Keratinocyte (primary cell): ENCODE measurements around the gene DGLUCY. TPM values are rescaled to one million over a fixed set of nuclear protein-coding genes. Genes with fewer than 3 reads are reported as not detected.

Experiments
- DNase-seq: peaks from one replicate; pipeline ENCODE4 v3.0.0-alpha.2; 2011; ENCODE audit warnings: low read depth, missing footprints, low spot score
- FAIRE-seq: peaks from 2 replicates; lab custom pipeline; 2011; peaks lifted over from hg19 to GRCh38; lab: Jason Lieb, UNC
- H2AFZ ChIP-seq: 2 replicates; pipeline ENCODE4 v1.6.0; 2012; ENCODE audit warnings: low read length, control low read depth, inconsistent platforms; ENCODE audit not compliant: control insufficient read depth
- H3K27ac ChIP-seq: 2 replicates; pipeline ENCODE4 v1.5.1; 2011; ENCODE audit warnings: low read length; ENCODE audit not compliant: control insufficient read depth, insufficient read depth
- H3K27me3 ChIP-seq: 3 replicates; pipeline ENCODE4 v1.6.0; 2011; ENCODE audit warnings: low read length; ENCODE audit not compliant: control insufficient read depth, insufficient read depth; ENCODE audit errors: extremely low read depth
- H3K36me3 ChIP-seq, 2 experiments: 2 replicates in 1 of 2; 3 replicates in 1 of 2; pipeline ENCODE4 v1.5.1; 2011; ENCODE audit warnings: low read length in 2 of 2, mild to moderate bottlenecking in 1 of 2; ENCODE audit not compliant: control insufficient read depth in 2 of 2, insufficient read depth in 2 of 2; ENCODE audit errors: extremely low read depth in 1 of 2
- H3K4me1 ChIP-seq: 3 replicates; pipeline ENCODE4 v1.5.1; 2011; ENCODE audit warnings: low read length; ENCODE audit not compliant: control insufficient read depth, insufficient read depth; ENCODE audit errors: extremely low read depth
- H3K4me2 ChIP-seq: 3 replicates; pipeline ENCODE4 v1.6.0; 2011; ENCODE audit warnings: low read depth, low read length; ENCODE audit not compliant: control insufficient read depth, insufficient read depth; ENCODE audit errors: extremely low read depth
- H3K4me3 ChIP-seq, 3 experiments: fragments of 200-600 bp in 1 of 3; sonication (generic) in 1 of 3; 2 replicates in 2 of 3; 3 replicates in 1 of 3; pipeline ENCODE4 v1.5.1; 2011 to 2016; ENCODE audit warnings: low read length in 3 of 3, mild to moderate bottlenecking in 3 of 3, control low read depth in 2 of 3, inconsistent platforms in 1 of 3, low read depth in 1 of 3, mixed read lengths in 1 of 3, mixed run types in 1 of 3, moderate library complexity in 1 of 3; ENCODE audit not compliant: control insufficient read depth in 2 of 3, insufficient read depth in 2 of 3; ENCODE audit errors: extremely low read depth in 1 of 3
- H3K79me2 ChIP-seq: 2 replicates; pipeline ENCODE4 v1.6.0; 2012; ENCODE audit warnings: low read length; ENCODE audit not compliant: control insufficient read depth, insufficient read depth
- H3K9ac ChIP-seq: 3 replicates; pipeline ENCODE4 v1.6.0; 2011; ENCODE audit warnings: low read length; ENCODE audit not compliant: control insufficient read depth, insufficient read depth; ENCODE audit errors: extremely low read depth
- H3K9me1 ChIP-seq: 3 replicates; pipeline ENCODE4 v1.6.0; 2011; ENCODE audit warnings: low read length; ENCODE audit not compliant: control insufficient read depth, insufficient read depth; ENCODE audit errors: extremely low read depth
- H3K9me3 ChIP-seq: 2 replicates; pipeline ENCODE4 v1.5.1; 2012; ENCODE audit warnings: low read depth, low read length; ENCODE audit not compliant: control insufficient read depth
- H4K20me1 ChIP-seq: 3 replicates; pipeline ENCODE4 v1.6.0; 2011; ENCODE audit warnings: low read length; ENCODE audit not compliant: control insufficient read depth, insufficient read depth; ENCODE audit errors: extremely low read depth
- EZH2 ChIP-seq: IDR thresholded peaks from one replicate; pipeline ENCODE4 v1.6.1; 2012; ENCODE audit warnings: inconsistent platforms, mild to moderate bottlenecking, low read length, moderate library complexity
- dilution Hi-C: fragments of 300-500 bp; cut with MboI; formaldehyde crosslinking; loops from one replicate; pipeline ENCODE4 v1.7.0; 2020; ENCODE audit warnings: low sequenced_read_pairs; ENCODE audit not compliant: extremely low pct_ligation_motif_present
- polyA plus RNA-seq, 5 experiments: library from polyadenylated mRNA; depleted of rRNA in 3 of 5; stranded (reverse) in 3 of 5; stranded (forward) in 1 of 5; unstranded in 1 of 5; fragments of >200 nt; gene quantifications; 1 replicate in 1 of 5; 2 replicates in 3 of 5; 3 replicates in 1 of 5; pipeline versions ENCODE4 v1.2.1 to v1.2.3, GENCODE V29; 2011 to 2012; ENCODE audit warnings: missing spikeins in 2 of 5, low read depth in 1 of 5, low replicate concordance in 1 of 5
- TF ChIP-seq, protein P1 (sequence below), 3 experiments: IDR thresholded peaks in 1 of 3; conservative IDR thresholded peaks in 1 of 3; optimal IDR thresholded peaks in 1 of 3; 2 replicates in 2 of 3; 3 replicates in 1 of 3; pipeline versions ENCODE3 to v1.5.1; 2011; ENCODE audit warnings: low read length in 3 of 3, mild to moderate bottlenecking in 3 of 3, moderate library complexity in 2 of 3, control low read depth in 1 of 3, inconsistent platforms in 1 of 3; ENCODE audit not compliant: insufficient read depth in 2 of 3; ENCODE audit errors: extremely low read depth in 1 of 3

The DGLUCY gene
- polyA plus RNA-seq, 1 donor (not counting 4 experiments of a cell fraction or from before 2014, with no cell fraction given) = 19.4 TPM

- Histone ChIP-seq H3K4me1 (peaks cover 11% of the 10 kb centered on the region), H2AFZ (no peak overlapping the region)
- TF ChIP-seq, protein P1, sequence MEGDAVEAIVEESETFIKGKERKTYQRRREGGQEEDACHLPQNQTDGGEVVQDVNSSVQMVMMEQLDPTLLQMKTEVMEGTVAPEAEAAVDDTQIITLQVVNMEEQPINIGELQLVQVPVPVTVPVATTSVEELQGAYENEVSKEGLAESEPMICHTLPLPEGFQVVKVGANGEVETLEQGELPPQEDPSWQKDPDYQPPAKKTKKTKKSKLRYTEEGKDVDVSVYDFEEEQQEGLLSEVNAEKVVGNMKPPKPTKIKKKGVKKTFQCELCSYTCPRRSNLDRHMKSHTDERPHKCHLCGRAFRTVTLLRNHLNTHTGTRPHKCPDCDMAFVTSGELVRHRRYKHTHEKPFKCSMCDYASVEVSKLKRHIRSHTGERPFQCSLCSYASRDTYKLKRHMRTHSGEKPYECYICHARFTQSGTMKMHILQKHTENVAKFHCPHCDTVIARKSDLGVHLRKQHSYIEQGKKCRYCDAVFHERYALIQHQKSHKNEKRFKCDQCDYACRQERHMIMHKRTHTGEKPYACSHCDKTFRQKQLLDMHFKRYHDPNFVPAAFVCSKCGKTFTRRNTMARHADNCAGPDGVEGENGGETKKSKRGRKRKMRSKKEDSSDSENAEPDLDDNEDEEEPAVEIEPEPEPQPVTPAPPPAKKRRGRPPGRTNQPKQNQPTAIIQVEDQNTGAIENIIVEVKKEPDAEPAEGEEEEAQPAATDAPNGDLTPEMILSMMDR (optimal IDR thresholded peaks at IDR 0.05 in 1 of 3, IDR thresholded peaks at IDR 0.05 in 1 of 3, conservative IDR thresholded peaks at IDR 0.05 in 1 of 3; ENCODE audit: extremely low read depth in 1 of 3, insufficient read depth in 2 of 3, low read length in 3 of 3) = no peak
- TF ChIP-seq EZH2 = no peak
Observed at GRCh38 chr14:91270188-91270587, 156.3 kb downstream of the DGLUCY start.

GRCh38 chr14:91270619-91271018, 156.7 kb downstream of the DGLUCY start:
- H3K27ac ChIP-seq = no peak overlapping the region
- no peaks in the 10 kb centered on the region for H3K9me1 ChIP-seq
- dilution Hi-C loops = no loop called here
- H4K20me1 ChIP-seq = no peaks in the 10 kb centered on the region
- no peaks in the 10 kb centered on the region for H3K9me3 ChIP-seq
- no peak overlapping the region for H3K4me2 ChIP-seq
- DNase-seq = no peak
- no peaks in the 10 kb centered on the region for H3K79me2 ChIP-seq
- H3K9ac ChIP-seq = no peak overlapping the region
- peaks cover 7% of the 10 kb centered on the region for H3K4me1 ChIP-seq
- H2AFZ ChIP-seq = no peak overlapping the region
- FAIRE-seq = no peak
- H3K27me3 ChIP-seq = no peaks in the 10 kb centered on the region
- no peak overlapping the region for H3K4me3 ChIP-seq
- no peak for TF ChIP-seq EZH2
- TF ChIP-seq, protein P1 (optimal IDR thresholded peaks at IDR 0.05 in 1 of 3, IDR thresholded peaks at IDR 0.05 in 1 of 3, conservative IDR thresholded peaks at IDR 0.05 in 1 of 3; ENCODE audit: extremely low read depth in 1 of 3, insufficient read depth in 2 of 3, low read length in 3 of 3) = no peak
- no peaks in the 10 kb centered on the region for H3K36me3 ChIP-seq

More at GRCh38 chr14:91270188-91270587, 156.3 kb downstream of the DGLUCY start:
- Histone ChIP-seq H3K27ac (no peak overlapping the region), H4K20me1 (no peaks in the 10 kb centered on the region), H3K27me3 (no peaks in the 10 kb centered on the region), H3K79me2 (no peaks in the 10 kb centered on the region), H3K9me3 (no peaks in the 10 kb centered on the region), H3K9me1 (no peaks in the 10 kb centered on the region), H3K36me3 (no peaks in the 10 kb centered on the region), H3K4me3 (no peak overlapping the region), H3K4me2 (no peak overlapping the region), H3K9ac (no peak overlapping the region)
- DNase-seq = no peak
- dilution Hi-C loops = no loop called here
- FAIRE-seq = no peak
